Endometrial microvascular endothelial cells (primary cell): ENCODE results near the gene TMEM132A. TPM values are rescaled to one million over a fixed set of nuclear protein-coding genes. Genes with fewer than 3 reads are reported as not detected.

ENCODE experiments used
- in situ Hi-C: cut with HindIII; loops from 2 replicates; pipeline ENCODE4 v1.10.0; 2017; ENCODE audit warnings: low sequenced_read_pairs, low pct_unique_long_range_greater_than_20kb; ENCODE audit errors: inconsistent ontology term
- total RNA-seq: library from RNA; depleted of rRNA; stranded (reverse); fragments of >200 nt; gene quantifications from one replicate; pipeline ENCODE4 v1.2.3, GENCODE V29; 2015; ENCODE audit errors: inconsistent ontology term

The TMEM132A gene
- total RNA-seq, 1 donor from 2014 or later: 105 TPM

GRCh38 chr11:60918251-60918938 is 5.9 kb upstream of the TMEM132A start:
- in situ Hi-C loops: no loop called here

- in situ Hi-C loops: no loop called here
Observed at GRCh38 chr11:60918939-60919265, 5.4 kb upstream of the TMEM132A start.

DNA sequence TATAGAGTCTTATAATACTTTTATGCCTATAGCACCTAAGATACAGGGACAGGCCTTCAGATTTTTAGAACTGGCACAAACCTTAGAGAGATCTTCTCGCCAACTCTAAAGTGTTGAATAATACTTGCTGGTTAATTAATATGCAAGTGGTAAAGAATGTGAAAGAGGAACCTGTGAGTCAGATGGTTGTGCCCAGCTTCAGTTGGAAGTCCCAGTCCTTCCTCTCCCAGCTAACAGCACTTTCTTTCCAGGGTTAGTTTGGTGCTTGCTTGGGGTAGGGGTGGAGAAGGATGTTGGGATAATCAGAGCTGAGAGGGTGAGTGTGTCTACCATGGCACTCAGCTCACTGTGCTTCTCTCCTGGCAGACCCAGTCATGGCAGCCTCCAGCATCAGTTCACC is 4.9 kb upstream of the TMEM132A start:
- in situ Hi-C loops: no loop called here

DNA sequence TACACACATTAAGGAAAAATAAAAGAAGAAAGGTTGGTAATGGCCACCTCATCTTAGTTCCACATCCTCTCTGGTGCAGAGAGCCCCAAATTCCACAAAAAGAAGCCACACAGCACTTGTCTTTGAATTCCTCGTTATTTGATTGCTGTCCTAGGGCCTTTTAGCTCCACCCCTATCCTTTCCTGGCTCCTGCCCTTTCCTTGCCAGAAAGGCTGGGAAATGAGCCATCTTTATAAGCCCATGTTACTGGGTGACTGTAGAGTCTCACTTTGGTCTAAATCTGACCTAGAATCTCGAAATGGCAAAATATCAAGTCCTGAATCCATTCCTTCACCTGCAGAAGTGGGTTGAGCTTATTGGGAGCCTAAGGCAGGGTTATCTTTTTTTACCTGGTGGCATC is 4.3 kb upstream of the TMEM132A start:
- in situ Hi-C loops: no loop called here

- in situ Hi-C loops: no loop called here
Observed at GRCh38 chr11:60921259-60921658, 3.0 kb upstream of the TMEM132A start.

- in situ Hi-C loops: no loop called here
Observed at GRCh38 chr11:60921777-60922335, 2.4 kb upstream of the TMEM132A start.

DNA sequence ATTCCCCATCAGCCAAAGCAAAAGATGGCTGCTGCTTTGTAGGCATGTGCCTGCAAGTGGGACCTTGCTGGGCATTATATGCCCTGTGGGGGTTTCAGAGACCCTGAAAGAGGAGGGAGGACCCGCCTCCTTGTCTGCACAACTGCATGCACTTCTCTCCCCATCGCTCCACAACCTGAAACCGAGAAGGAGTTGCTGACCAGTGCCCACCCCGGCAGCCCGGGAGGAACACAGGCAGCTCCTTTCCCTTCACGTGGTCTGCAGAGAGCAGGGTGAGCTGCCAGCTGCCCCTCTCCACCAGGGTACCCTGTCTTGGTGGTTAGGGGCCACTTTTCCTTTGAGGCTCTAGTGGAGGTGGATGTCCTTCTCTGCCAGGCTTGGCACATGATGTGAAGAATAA is 1.4 kb upstream of the TMEM132A start:
- in situ Hi-C loops: no loop called here

DNA sequence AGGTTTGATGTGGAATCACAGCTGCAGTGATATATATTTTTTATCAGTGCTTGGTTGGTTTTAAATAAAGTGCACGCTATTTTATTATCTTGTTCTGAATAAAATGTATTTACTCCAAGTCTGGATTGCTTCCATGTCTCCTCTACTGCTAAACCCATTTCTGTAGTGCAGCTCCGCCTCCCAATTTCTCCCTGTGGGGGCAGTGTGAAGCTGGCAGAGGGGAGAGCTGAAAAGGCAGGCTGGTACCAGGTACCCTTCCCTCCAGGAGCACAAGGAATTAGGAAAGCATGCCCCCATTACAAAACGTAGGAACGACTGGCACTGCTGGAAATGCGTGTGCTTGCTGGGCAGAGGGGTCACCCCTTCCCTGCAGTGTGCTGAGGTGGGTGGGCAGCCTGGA is 934 bp upstream of the TMEM132A start:
- in situ Hi-C loops: no loop called here

DNA sequence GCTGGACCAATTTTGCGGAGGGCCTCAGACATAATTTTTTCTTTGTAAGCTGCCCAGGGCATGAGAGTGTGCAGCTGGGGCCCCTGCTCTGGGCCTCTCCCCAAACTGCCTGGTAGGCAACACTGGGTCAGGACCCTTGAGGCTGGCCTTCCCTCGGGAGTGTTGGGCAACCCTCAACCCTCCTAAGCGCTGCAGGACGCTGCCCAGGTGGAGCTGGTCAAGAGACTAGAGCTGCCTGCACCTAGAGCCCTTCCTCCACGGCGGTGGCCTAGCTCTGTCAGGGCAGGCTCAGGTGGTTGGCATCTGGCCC is 505 bp upstream of the TMEM132A start:
- in situ Hi-C loops: no loop called here

DNA sequence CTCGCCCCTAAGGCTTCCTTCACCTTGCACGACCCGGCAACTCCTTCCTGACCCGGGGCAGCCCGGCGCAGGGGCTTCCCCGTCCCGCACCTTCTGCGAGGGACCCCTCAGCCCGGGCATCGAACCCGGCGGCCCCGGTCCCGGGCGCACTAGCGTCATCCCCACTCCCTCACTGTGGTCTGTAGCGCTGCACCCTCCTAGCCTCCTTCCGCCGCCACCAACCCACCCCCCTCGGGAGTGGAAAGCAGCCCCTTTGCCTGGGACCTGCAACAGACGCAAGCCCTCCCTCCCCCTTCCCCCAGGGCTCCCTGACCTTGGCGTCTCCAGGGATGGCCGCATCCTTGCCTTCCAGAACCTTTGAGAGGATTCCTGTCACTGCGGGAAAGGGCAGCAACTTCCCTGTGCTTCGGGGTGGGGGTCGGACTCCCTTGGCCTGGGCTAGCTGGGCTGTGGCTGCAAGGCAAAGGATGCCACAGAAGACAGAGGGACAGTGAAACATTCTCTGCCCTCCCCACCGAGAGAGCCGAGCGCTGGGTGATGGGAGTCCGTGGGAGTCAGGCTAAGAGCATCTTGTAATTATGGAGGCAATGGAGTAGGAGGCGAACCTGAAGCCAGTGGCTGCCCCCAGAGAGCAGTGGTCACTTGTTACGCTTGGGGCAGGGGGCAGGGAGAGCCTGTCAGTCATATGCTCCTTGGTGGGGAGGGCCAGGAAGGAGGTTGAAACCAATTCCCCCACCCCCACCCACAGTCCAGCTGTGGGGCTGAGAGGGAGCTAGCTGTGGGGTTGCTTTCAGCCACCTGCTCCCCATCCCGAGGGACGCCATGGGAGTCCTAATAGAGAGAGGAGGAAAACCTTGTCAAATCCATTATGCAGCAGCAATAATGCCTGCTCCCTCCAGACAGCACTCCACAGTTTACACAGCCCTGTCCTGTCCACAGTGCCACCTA is 920 bp downstream of the TMEM132A start:
- in situ Hi-C loops: no loop called here

DNA sequence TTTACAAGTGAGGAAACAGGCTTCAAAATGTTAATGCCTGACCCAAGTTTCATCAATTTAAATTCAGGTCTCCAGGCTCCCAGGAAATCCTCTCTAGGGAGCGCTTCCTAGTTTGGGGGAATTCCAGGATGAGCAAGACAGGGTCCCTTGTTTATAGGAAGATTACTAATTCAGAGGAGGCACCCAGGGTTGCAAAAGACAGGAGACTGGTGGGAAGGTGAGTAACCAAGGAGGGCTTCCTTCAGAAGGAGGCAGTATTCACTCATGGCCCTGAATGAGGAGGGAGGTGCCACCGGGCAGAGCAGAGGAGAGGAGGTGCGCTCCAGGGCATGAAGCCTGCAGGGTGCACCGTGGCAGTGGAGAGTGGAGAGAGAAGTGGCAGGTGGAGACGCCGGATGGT is 1.6 kb downstream of the TMEM132A start:
- in situ Hi-C loops: no loop called here

- in situ Hi-C loops: no loop called here
Observed at GRCh38 chr11:60926500-60926899, 2.2 kb downstream of the TMEM132A start.

DNA sequence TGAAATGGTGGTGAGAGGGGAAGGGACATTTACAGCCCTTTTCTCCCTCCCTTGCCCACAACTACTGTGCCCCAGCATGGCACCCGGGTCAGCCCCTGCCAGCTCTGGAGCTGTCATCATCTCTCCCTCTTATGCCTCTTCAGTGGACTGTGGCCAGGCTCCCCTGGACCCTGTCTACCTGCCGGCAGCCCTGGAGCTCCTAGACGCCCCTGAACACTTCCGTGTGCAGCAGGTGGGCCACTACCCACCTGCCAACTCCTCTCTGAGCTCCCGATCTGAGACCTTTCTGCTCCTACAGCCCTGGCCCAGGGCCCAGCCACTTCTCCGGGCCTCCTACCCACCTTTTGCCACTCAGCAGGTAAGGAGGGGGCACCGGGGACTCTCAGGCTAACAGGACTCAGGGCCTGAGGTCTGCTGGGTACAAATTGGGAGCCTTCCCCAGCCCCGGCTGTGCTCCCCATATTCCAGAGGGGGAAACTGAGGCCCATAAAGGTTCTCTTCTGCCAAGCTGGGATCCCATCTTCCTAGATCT is 2.9 kb downstream of the TMEM132A start:
- in situ Hi-C loops: no loop called here

DNA sequence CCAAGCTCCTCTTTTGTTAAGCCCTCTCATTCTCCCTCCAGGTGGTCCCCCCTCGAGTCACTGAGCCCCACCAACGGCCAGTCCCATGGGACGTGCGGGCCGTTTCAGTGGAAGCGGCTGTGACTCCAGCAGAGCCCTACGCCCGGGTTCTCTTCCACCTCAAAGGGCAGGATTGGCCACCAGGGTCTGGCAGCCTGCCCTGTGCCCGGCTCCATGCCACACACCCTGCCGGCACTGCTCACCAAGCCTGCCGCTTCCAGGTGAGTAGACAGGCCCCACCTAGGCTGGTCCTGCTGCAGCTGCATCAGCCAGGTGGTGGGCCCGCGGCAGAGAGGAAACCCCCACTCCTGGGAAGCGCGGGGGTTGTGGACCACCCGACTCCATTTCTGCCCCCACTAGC is 3.3 kb downstream of the TMEM132A start:
- in situ Hi-C loops: no loop called here

- in situ Hi-C loops: no loop called here
Observed at GRCh38 chr11:60928563-60929001, 4.3 kb downstream of the TMEM132A start.

- in situ Hi-C loops: no loop called here
Observed at GRCh38 chr11:60929764-60930163, 5.5 kb downstream of the TMEM132A start.

DNA sequence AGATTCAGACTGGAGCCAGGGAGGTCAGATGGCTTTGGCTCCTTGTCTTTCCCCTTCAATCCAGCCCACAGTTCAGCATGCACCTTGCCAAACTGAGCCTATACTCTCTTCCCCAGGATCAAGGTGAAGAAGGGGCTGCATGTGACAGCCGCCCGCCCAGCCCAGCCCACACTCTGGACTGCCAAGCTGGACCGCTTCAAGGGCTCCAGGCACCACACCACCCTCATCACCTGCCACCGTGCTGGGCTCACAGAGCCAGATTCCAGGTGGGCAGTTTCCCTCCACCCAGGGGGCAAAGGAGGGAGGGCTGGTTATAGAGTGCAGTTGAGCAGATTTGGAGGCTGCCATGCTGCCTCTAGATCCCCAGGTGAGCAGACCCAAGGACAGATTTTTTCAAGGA is 6.1 kb downstream of the TMEM132A start:
- in situ Hi-C loops: no loop called here

DNA sequence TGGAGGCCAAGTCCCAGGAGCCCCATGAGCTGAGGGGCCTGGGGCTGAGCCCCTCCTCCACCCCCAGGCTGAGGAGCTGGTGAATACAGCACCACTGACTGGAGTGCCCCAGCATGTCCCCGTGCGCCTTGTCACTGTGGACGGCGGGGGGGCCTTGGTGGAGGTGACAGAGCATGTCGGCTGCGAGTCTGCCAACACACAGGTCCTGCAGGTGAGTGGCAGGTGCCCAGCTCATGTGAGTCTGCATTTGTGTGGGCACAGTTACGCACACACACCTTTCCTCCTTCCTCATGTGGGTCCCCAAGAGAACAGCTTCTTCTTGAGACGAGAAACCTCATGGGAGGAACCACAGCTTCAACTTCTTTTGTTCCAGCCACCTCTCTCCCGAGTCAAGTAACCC is 7.7 kb downstream of the TMEM132A start:
- in situ Hi-C loops: no loop called here

GRCh38 chr11:60932605-60933356 is 8.5 kb downstream of the TMEM132A start:
- in situ Hi-C loops: no loop called here
